NOMO-1 (cell line): Measurements from ENCODE around the gene TMED7.

ENCODE experiments used
- DNase-seq, 2 experiments: peaks; one replicate each; lab custom pipeline; 2025; ENCODE audit not compliant: unreplicated experiment in 2 of 2; lab: John Stamatoyannopoulos, UW

Gene TMED7

GRCh38 chr5:115629903-115630302 is 4.1 kb upstream of the TMED7 start:
- DNase-seq = no peak

- DNase-seq = no peak
Measured at GRCh38 chr5:115627295-115627865, 1.5 kb upstream of the TMED7 start.

- no peak for DNase-seq
Measured at GRCh38 chr5:115626445-115626823, 598 bp upstream of the TMED7 start.

GRCh38 chr5:115624994-115625393 is 842 bp downstream of the TMED7 start:
- DNase-seq = peak in 1 of 2 experiments; percentile 6

GRCh38 chr5:115623658-115624057 is 2.2 kb downstream of the TMED7 start:
- no peak for DNase-seq

- no peak for DNase-seq
Measured at GRCh38 chr5:115621365-115621900, 4.4 kb downstream of the TMED7 start.

- no peak for DNase-seq
Measured at GRCh38 chr5:115616892-115617291, 8.9 kb downstream of the TMED7 start.

- DNase-seq = no peak
Measured at GRCh38 chr5:115616472-115616871, 9.4 kb downstream of the TMED7 start.

GRCh38 chr5:115611873-115612272 is 14.0 kb downstream of the TMED7 start:
- DNase-seq = no peak

- DNase-seq = no peak
Measured at GRCh38 chr5:115607935-115608334, 17.9 kb downstream of the TMED7 start.

GRCh38 chr5:115605436-115605835 is 20.4 kb downstream of the TMED7 start:
- no peak for DNase-seq

- DNase-seq = no peak
Measured at GRCh38 chr5:115602591-115603125, 23.2 kb downstream of the TMED7 start.

- peak; percentile 62 to 65 for DNase-seq
Measured at GRCh38 chr5:115601701-115602590, 23.9 kb downstream of the TMED7 start, which contains the start of gene TICAM2. Gene TICAM2, minus strand, starts transcription at chr5:115602479. Its CDS starts 21,223 bp downstream, at chr5:115581256.

GRCh38 chr5:115600766-115601165 is 25.1 kb downstream of the TMED7 start:
- DNase-seq = no peak

GRCh38 chr5:115599924-115600323 is 25.9 kb downstream of the TMED7 start:
- no peak for DNase-seq

- DNase-seq = no peak
Measured at GRCh38 chr5:115599502-115599901, 26.3 kb downstream of the TMED7 start.

GRCh38 chr5:115594128-115595047 is 31.4 kb downstream of the TMED7 start:
- DNase-seq = no peak

GRCh38 chr5:115589043-115589442 is 36.8 kb downstream of the TMED7 start:
- no peak for DNase-seq

- DNase-seq = no peak
Measured at GRCh38 chr5:115588640-115589039, 37.2 kb downstream of the TMED7 start.

- DNase-seq = peak in 1 of 2 experiments; percentile 50
Measured at GRCh38 chr5:115586525-115587146, 39.2 kb downstream of the TMED7 start.
